HG02973 (cell line): Measurements from ENCODE around the gene TICAM1.
"Not testable (repeated sequence)": the region's sequence is repeated elsewhere in the genome, so short reads cannot be mapped to it uniquely, and the experiment has no call there.

ENCODE experiments used
- ATAC-seq: cut with Tn5 transposase; IDR thresholded peaks from one replicate; pipeline ENCODE4 v1.9.1; 2021; ENCODE audit warnings: moderate library complexity; ENCODE audit not compliant: unreplicated experiment

The TICAM1 gene

DNA sequence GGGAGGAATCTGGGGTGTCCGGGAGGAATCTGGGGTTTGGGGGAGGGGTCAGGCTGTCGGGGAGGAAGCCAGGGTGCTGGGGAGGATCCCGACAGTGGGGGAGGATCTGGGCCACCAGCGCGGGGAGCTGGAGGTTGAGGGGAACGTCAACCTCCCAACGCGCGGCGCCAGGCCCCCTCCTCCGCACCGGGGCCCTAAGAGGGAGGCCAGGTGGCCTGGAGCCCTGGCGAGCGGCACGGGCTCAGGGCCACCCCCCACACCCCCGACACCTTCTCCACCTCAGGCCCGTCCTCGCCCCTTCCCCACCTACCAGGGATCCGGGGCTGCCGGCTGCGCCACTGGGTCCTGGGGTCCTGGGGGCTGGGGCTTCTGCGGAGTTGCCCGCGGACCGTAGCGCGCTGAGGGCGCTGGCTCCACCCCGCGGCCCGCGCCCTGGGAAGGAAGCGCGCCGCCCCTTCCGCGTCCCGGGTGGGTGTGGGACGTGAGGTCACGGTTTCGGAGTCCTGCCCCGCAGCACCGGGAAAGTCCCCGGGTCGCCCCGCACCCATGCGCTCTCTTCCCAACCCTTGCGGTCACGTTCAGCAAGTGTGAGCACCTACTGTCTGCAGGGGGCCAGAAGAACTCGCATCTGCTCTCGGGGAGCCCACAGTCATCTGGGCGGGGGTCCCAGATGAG lies at the start of gene TICAM1:
Gene TICAM1 (minus strand): TSS at position 409 of the 675 bp plus-strand sequence. CDS start 13,335 bp downstream, outside the sequence.
- ATAC-seq, result no peak

GRCh38 chr19:4879041-4879440 lies 47.5 kb upstream of the TICAM1 start:
- ATAC-seq, result no peak

- ATAC-seq, result no peak
Observed at GRCh38 chr19:4878491-4878968, 47.0 kb upstream of the TICAM1 start.

GRCh38 chr19:4877753-4878490 lies 46.4 kb upstream of the TICAM1 start:
- no peak for ATAC-seq

- no peak for ATAC-seq
Observed at GRCh38 chr19:4873930-4874329, 42.4 kb upstream of the TICAM1 start.

- ATAC-seq, result no peak
Observed at GRCh38 chr19:4871711-4872110, 40.2 kb upstream of the TICAM1 start.

DNA sequence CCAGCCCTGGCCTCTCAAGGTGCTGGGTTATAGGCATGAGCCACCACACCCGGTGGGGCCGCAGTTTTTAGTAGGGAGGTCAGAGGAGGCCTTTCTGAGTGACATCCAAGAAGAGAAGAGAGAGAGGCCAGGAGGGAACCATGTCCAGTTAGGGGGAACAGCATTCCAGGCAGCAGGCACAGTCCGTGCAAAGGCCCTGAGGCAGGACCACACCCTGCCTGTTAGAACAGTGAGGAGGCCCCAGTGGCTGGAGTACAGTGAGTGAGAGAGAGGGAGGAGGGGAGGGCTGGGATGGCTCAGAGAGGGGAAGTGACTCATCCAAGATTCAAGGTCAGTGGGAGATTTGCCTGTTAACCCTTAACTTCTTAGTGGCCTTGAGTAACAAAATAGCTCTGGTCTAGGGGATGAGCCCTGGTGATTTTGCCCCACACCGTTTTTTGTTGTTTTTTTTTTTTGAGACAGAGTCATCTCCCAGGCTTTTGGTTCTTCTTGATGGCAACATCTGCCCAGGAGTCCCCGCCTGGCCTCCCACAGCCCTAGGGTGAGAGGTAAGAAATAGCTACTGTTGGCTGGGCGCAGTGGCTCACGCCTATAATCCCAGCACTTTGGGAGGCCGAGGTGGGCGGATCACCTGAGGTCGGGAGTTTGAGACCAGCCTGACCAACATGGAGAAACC lies 38.7 kb upstream of the TICAM1 start:
- ATAC-seq, result no peak

DNA sequence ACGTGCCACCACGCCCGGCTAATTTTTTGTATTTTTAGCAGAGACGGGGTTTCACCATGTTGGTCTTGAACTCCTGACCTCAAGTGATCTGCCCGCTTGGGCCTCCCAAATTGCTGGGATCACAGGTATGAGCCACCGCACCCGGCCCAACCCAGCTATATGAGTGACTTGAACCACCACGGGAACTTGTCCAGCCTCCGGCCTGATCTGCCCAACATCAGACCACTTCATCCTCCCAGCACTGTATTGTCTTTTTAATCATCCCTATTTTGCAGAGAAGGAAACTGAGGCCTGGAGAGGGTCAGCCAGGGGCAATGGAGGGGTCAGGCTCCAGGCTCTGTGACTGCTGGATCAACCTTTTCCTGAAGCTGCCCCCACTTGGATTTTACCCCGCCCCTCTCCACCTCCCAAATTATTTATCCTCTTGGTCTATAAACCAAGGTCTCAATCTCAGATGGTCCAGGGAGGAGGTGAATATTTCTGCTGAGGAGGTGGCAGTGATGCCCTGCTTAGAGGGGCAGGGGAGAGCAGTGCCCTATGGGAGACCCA lies 36.8 kb upstream of the TICAM1 start:
- ATAC-seq, result no peak

DNA sequence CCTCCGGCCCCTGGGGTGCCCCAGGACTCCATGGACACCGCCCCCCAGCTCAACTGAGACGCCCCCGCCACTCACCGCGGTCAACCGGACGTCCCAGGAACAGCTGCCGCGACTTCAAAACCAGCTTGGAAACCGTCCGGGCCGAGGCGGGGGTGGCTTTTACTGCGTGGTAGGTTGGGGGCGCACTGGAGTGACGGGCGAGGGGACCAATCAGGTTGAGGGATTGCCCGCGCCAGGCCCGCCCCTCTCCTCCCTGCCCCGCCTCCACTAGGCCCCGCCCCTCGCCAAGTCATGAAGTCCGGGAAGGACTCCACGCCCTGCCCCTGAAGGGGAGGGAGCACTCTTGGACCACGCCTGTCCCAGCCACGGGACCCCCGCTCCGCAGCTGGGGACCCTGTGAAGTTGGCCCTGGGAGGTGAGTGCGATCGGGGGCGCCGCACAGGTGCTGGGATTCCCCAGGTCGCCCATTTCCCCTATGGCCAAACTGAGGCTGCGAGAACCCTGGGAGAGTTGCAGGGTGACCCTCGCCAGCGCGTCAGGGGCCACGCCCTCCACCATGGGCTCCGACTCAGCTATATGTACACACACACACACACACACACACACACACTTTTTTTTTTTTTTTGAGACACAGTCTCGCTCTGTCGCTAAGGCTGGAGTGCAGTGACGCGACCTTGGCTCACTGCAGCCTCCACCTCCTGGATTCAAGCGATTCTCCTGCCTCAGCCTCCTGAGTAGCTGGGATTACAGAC lies 36.2 kb upstream of the TICAM1 start, which contains the start of gene PLIN3:
Gene PLIN3 (minus strand): TSS at position 134 of the 752 bp plus-strand sequence. CDS start 6,273 bp downstream, outside the sequence.
- peak; percentile 55 for ATAC-seq

DNA sequence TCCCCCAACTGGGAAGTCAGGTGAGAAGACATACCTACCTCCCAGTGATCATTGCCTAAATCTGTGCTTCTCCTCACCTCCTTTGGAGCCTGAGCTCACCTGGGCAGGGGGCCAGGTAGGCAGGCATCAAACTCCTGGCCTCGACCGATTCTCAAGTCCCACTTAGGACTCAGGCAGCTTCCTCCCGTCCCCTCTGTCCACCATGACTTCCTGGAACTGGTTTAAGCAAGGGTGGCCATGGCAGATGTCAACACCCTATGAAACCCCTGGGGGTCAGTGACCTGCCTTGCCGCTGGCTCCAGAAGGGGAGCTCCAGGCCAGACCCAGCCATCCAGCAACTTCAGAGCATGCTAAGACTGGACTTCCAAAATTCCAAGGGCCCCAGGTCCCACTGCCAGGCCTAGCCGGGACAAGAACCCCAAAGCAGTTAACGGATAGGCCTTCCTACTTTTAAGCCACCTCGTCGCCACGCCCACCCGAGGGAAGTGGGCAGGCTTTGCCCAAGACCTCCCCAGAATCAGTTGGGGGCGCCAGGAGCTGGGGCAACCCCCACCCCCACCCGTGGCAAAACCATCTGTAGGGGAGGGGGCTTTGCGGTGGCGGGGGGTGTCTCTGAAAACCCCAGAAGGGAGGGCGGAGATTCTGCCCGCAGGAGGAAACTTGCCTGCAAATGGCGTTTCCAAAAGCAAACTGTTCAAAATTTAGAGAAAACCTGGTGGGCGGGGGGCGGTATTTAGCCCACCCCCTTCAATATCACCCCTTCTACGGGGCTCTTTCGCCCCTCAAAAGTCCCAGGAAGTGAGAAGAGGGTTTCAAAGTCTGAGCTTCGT lies 35.3 kb upstream of the TICAM1 start:
- no peak for ATAC-seq

GRCh38 chr19:4861147-4861546 lies 29.6 kb upstream of the TICAM1 start:
- ATAC-seq, result no peak

- ATAC-seq, result no peak
Observed at GRCh38 chr19:4859697-4860096, 28.2 kb upstream of the TICAM1 start.

DNA sequence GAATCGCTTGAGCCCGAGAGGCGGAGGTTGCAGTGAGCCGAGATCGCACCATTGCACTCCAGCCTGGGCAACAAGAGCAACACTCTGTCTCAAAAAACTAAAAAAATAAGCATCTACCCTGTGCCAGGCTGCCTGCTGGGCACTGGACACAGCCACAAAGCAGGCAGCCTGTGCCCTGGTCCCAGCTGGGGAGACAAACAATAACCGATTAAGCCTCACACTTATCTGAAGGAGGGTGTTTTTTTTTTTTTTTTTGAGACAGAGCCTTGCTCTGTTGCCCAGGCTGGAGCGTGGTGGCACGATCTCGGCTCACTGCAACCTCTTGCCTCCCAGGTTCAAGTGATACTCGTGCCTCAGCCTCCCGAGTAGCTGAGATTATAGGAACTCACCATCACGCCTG lies 25.0 kb upstream of the TICAM1 start:
- not testable (repeated sequence) for ATAC-seq

- not testable (repeated sequence) for ATAC-seq
Observed at GRCh38 chr19:4853506-4853905, 22.0 kb upstream of the TICAM1 start.

DNA sequence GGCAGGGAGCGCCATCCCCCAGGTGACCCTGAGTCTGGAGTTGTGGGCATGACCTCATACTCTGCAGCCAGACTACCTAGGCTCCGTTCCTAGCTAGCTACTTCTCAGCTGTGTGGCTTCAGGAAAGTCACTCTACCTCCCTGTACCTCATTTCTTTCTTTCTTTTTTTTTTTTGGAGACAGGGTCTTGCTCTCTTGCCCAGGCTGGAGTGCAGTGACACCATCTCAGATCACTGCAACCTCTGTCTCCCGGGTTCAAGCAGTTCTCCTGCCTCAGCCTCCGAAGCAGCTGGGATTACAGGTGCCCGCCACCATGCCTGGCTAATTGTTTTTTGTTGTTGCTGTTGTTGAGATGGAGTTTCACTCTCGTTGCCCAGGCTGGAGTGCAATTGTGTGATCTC lies 21.0 kb upstream of the TICAM1 start:
- ATAC-seq, result no peak

DNA sequence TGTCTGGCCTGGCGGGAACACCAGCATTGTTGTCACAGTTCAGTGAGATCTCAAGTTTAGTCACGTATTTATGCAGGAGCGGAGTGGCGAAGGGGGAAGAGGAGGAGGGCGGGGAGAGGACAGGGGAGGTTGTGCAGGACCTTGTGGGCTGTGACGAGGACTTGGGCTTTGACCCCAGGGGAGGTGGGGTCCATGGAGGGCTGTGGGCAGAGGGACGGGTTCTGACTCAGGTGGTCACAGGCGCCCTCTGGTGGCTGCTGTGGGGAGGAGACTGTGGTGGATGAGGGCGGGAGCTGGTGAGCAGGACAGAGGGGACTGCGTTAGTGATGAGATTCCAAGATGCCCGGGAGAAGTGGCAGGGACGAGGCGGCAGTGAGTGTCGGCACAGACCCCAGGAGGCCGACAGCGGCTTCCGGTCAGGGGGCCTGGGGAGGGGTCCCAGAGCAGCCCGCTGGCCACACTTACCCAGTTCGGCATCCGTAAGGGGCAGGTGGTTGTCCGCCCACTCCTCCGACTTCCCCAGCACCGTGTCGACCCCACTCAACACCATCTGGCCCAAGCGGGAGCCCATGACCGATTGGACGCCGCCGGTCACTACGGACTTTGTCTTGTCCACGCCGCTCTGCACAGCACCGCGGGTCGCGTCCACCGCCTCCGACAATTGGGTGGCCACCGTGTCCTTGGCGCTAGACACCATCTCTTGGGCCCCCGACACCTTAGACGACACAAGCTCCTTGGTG lies 20.2 kb upstream of the TICAM1 start:
- ATAC-seq, result no peak

DNA sequence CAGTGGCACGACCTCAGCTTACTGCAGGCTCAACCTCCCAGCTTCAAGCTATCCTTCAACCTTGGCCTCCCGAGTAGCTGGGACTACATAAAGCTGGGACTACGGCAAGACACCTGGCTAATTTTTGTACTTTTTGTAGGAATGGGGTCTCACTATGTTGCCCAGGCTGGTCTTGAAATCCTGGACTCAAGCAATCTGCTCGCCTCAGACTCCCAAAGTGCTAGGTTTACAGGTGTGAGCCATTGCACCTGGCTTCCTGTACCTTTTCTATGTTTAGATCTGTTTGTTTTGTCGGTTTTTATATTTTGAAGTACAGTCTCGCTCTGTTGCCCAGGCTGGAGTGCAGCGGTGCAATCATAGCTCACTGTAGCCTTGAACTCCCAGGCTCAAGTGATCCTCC lies 17.5 kb upstream of the TICAM1 start:
- no peak for ATAC-seq

- no peak for ATAC-seq
Observed at GRCh38 chr19:4847190-4847973, 15.9 kb upstream of the TICAM1 start.
